Activated CD4-positive, alpha-beta T cell treated with anti-CD3 and anti-CD28 coated beads, Interleukin-10, Interleukin-2, amounts not matched to agents 100 ng/mL and 50 ng/mL, durations not matched to agents 16 hours and 8 hours (primary cell): Measurements from ENCODE around the gene ISG15.
A peak's percentile ranks its signal among the peaks of the same experiment; 100 is the strongest.
"Not testable (repeated sequence)": the region's sequence is repeated elsewhere in the genome, so short reads cannot be mapped to it uniquely, and the experiment has no call there.

Experiments used
- DNase-seq: peaks from one replicate; pipeline ENCODE4 v3.0.0-alpha.2; 2020

Gene ISG15

DNA sequence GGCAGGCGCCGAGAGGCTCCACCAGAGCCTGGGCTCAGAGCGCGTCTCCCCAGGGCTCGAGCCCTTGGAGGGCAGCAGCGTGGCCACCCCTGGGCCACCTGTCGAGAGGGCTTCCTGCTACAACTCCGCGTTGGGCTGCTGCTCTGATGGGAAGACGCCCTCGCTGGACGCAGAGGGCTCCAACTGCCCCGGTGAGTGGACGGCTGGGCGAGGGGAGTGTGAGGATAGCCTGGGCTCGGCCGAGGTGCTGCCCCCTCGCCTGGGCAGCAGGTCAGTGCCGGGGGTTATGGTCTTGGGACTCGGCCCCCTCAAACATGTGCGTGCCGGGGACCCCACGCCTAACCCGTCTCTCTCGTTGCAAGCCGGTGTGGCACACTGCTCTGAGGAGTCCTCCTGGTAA, 33.5 kb downstream of the ISG15 start:
- DNase-seq = no peak

- no peak for DNase-seq
Observed at GRCh38 chr1:1047407-1047806, 34.1 kb downstream of the ISG15 start.

DNA sequence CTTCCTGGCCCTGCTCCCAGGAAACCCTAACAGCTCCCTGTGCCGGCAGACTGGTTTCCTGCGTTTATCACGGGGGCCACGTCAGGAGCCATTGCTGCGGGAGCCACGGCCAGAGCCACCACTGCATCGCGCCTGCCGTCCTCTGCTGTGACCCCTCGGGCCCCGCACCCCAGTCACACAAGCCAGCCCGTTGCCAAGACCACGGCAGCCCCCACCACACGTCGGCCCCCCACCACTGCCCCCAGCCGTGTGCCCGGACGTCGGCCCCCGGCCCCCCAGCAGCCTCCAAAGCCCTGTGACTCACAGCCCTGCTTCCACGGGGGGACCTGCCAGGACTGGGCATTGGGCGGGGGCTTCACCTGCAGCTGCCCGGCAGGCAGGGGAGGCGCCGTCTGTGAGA, 34.7 kb downstream of the ISG15 start:
- no peak for DNase-seq

DNA sequence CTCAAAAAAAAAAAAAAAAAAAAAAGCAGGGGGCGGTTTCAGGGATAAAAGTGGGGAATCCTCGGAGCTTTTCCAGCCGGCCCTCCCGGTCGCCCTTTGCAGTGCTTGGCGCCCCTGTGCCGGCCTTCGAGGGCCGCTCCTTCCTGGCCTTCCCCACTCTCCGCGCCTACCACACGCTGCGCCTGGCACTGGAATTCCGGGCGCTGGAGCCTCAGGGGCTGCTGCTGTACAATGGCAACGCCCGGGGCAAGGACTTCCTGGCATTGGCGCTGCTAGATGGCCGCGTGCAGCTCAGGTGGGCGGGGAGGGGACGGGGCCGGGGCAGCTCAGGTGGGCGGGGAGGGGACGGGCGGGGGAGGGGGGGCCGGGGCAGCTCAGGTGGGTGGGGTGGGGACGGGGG, 35.5 kb downstream of the ISG15 start:
- no peak for DNase-seq

GRCh38 chr1:1049318-1050165, 36.2 kb downstream of the ISG15 start:
- DNase-seq = no peak

- DNase-seq = no peak
Observed at GRCh38 chr1:1050577-1051052, 37.3 kb downstream of the ISG15 start.

GRCh38 chr1:1051127-1051810, 38.0 kb downstream of the ISG15 start:
- no peak for DNase-seq

DNA sequence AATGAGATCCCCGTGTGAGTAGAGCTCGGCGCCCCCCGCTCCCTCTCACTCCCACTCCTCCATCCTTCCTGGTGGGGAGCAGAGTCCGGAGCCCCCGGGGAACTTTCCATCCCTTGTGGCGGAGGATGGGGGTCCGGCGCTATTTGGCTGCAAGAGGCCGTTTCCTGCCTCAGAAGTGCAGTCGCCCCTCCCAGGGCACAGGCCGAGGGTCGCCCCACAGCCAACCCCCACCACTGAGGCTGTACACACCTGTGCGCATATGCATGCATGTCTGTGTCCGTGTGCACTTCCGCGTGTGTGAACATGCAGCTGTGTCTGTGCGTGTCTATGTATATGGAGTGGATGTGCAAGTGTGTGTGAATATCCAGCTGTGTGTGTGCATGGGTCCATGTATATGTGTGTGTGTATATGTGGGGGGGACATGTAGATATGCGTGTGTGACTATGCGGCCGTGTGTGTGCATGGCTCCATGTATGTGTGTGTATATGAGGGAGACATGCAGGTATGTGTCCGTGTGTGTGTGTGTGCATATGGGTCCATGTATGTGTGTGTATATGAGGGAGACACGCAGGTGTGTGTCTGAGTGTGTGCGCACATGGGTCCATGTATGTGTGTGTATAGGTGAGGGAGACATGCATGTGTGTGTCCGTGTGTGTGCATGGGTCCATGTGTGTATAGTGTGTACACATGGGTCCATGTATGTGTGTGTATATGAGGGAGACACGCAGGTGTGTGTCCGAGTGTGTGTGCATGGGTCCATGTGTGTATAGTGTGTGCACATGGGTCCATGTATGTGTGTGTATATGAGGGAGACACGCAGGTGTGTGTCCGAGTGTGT, 38.9 kb downstream of the ISG15 start:
- no peak for DNase-seq

DNA sequence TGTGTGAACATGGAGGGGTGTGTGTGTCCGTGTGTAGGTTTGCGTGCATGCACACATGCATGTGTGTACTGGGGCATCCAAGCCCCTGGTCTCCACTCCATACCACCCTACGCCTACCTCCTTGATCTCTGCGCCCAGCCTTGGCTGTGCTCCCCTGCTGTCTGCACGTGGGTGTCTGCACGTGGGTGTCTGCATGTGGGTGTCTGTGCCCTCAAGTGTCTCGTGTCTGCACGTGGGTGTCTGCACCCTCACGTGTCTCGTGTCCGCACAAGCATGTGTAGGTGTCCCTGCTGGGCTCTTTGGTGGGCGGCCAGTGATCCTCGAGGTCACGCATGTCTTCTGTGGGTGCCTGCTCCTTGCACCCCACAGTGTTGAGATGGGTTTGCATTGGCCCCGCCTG, 39.7 kb downstream of the ISG15 start:
- no peak for DNase-seq

DNA sequence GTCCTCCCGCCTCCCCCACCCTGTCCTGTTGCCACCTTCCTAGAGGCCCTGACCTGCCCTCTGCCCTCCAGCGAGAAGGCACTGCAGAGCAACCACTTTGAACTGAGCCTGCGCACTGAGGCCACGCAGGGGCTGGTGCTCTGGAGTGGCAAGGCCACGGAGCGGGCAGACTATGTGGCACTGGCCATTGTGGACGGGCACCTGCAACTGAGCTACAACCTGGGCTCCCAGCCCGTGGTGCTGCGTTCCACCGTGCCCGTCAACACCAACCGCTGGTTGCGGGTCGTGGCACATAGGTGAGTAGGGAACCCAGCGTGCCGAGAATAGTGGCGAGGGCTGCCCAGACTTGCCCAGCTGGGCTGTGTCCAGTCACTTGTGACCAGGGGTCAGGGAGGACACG, 40.4 kb downstream of the ISG15 start:
- DNase-seq = no peak

DNA sequence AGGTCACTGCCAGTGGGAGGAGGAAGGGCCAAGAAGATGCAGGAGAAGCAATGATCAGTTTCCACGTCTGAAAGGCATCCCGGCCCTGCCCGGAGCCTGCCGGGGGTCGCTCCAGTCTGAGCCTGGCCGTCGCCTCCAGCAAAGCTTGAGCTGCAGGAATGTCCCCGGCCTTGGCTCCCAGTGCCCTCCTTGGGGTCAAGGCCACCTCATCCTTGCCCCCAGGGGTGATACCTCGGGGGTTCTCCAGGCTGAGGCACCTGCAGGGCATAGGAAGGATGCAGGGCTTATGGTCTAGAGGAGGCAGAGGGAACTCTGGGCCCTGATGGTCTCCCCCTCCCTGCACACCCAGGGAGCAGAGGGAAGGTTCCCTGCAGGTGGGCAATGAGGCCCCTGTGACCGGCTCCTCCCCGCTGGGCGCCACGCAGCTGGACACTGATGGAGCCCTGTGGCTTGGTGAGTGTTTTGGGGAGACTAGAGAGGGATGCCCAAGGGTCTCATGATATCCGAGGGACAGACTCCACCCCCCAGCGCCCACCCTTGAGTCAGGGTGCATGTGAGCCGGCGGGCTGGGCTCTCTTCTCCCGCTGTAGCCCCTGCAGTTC, 40.9 kb downstream of the ISG15 start:
- no peak for DNase-seq

DNA sequence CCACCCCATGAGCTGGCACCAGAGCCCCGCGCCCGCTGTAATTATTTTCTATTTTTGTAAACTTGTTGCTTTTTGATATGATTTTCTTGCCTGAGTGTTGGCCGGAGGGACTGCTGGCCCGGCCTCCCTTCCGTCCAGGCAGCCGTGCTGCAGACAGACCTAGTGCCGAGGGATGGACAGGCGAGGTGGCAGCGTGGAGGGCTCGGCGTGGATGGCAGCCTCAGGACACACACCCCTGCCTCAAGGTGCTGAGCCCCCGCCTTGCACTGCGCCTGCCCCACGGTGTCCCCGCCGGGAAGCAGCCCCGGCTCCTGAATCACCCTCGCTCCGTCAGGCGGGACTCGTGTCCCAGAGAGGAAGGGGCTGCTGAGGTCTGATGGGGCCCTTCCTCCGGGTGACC, 41.7 kb downstream of the ISG15 start:
- no peak for DNase-seq

GRCh38 chr1:1055841-1056736, 42.8 kb downstream of the ISG15 start:
- no peak for DNase-seq

DNA sequence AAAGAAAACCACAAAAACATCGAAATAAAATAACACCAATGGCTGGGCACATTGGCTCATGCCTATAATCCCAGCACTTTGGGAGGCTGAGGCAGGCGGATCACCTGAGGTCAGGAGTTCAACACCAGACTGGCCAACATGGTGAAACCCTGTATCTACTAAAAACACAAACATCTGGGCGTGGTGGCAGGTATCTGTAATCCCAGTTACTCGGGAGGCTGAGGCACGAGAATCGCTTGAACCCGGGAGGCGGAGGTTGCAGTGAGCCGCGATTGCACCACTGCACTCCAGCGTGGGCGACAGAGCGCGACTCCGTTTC, 44.4 kb downstream of the ISG15 start:
- not testable (repeated sequence) for DNase-seq

GRCh38 chr1:1058088-1058905, 45.0 kb downstream of the ISG15 start:
- DNase-seq = no peak

DNA sequence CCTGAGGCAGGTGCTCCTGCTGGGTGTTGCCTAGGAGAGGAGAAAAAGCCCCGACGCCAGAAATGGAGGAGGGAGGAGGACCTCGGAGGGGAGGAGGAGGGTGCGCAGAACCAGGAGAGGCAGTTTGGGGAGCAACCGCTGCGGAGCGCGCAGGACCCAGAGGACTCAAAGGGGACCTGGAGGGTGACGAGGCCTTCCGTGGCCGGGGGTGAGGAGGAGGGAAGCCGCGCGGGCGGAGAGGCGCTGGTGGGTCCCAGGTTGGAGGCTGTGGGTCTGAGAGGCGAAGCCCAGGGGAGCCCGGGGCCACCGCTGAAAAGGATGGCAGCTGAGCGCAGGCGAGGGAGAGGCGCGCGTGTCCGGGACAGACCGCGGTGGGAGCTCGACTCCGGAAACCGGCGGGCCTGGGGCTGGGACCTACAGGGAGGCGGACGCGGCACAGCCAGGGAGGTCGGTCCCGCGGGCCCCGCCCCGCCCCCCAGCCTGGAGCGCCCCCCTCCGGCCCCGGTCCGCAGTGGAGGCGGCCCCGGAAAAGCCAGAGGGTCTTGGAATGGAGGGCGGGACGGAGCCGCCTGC, 45.7 kb downstream of the ISG15 start:
- DNase-seq = peak; percentile 57

- DNase-seq = peak; percentile 94
Observed at GRCh38 chr1:1059494-1060280, 46.4 kb downstream of the ISG15 start.

DNA sequence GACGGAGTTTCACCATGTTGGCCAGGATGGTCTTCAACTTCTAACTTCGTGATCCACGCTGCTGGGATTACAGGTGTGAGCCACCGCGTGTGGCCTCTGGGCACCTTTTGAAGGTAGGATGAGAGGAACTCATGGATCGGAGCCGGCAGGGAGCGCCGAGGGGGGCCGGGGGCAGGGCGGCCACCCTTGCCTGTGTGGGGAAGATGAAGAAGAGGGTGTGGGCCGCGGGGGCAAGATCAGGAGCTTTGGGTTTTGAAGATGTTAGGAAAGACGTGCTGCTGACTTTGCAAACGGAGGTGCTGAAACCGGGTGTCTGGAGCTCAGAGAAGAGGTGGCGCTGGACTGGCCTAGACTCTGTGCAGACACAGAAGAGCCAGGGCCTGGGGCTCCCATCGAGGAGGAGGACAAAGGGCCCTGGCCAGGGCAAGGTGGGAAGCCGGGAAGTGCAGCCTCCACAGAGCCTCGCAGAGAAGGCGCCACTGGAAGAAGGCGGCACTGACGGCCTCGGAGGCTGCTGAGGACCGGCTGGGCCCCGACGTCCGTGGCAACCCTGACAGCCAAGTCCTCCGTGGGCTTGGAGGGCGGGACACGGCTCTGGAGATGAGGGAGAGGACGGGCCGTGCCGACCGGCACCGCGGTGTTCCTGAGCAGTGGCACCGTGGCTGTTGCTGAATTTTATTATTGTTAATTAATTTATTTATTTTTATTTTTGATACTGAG, 47.1 kb downstream of the ISG15 start:
- no peak for DNase-seq

GRCh38 chr1:1061682-1062345, 48.5 kb downstream of the ISG15 start:
- no peak for DNase-seq
